Left renal cortex interstitium (tissue), 4 donors: Measurements from ENCODE around the gene SDF2. TPM values are rescaled to one million over a fixed set of nuclear protein-coding genes. Genes with fewer than 3 reads are reported as not detected.
"Not testable (repeated sequence)": the region's sequence is repeated elsewhere in the genome, so short reads cannot be mapped to it uniquely, and the experiment has no call there.

Experiments
- DNase-seq, 4 donors: peaks; one replicate each; pipeline ENCODE4 v3.0.0-alpha.2; 2013; ENCODE audit warnings: low read depth in 4 of 4, low spot score in 2 of 4, missing footprints in 1 of 4
- polyA plus RNA-seq, 4 donors: library from polyadenylated mRNA; unstranded; fragments of 120-200 nt; gene quantifications; one replicate each; pipeline ENCODE4 v1.2.1, GENCODE V29; 2013; ENCODE audit not compliant: insufficient read length in 4 of 4

SDF2 gene
- polyA plus RNA-seq, 4 donors: 72.7 to 88.1 (median 82.7) TPM

DNA sequence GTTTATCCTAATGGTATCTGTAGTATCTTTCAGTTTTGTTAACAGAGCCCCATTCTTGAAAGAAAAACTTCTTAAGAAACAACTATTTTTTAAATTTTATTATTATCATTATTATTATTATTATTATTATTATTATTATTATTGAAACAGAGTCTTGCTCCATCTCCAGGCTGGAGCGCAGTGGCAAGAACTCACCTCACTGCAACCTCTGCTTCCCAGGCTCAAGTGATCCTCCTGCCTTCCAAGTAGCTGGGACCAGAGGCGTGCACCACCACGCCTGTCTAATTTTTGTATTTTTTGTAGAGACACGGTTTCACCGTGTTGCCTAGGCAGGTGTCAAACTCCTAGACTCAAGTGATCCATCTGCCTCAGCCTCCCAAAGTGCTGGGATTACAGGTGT is 23.7 kb upstream of the SDF2 start:
- no peak for DNase-seq

DNA sequence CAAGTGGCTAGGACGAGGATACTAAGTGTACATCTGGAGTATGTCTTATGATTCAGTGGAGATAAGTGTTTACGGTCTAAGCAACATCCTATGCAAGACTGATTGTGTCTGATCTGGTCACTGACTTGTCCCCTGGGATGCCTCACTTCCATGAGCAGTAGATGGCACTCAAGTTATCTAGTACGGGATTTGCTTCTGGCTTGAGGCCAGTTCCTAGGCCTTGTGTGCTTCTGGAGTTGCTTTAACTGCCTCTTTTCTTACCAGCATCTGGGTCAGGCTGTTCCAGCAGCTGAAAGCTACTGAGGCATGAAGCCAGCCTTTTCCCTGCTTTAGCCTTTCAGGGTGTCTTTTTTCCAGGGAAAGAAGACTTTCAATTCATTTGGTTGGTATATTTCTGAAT is 23.3 kb upstream of the SDF2 start:
- DNase-seq: no peak

DNA sequence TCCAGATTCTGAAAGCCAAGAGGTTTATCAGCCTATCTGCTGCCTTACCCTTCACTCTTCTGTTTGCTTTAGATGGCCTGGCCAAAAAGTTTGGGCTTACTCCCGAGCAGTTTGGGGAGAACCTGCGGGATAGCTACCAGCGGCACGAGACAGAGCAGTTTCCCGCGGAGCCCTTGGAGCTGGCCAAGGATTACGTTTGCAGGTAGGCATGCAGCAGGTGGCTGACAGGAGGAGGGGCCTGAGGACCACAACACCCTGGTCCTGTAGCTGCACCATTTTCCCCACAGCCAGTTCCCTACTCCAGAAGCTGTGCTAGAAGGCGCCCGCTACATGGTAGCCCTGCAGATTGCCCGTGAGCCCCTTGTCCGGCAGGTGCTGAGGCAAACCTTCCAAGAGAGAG is 20.9 kb upstream of the SDF2 start:
- no peak for DNase-seq

DNA sequence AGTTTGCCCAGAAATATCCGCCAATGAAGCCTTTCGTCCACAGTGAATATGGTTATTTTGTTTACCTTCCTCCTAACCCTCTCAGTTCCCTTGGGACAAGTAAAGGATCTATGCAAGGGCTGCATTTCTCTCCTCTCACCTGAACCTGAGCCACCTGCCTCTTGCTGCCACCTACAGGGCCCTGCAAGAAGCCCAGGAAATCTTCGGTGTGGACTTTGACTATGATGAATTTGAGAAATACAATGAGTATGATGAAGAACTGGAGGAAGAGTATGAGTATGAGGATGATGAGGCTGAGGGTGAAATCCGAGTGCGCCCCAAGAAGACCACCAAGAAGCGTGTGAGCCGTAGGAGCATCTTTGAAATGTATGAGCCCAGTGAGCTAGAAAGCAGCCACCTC is 14.3 kb upstream of the SDF2 start:
- no peak for DNase-seq

DNA sequence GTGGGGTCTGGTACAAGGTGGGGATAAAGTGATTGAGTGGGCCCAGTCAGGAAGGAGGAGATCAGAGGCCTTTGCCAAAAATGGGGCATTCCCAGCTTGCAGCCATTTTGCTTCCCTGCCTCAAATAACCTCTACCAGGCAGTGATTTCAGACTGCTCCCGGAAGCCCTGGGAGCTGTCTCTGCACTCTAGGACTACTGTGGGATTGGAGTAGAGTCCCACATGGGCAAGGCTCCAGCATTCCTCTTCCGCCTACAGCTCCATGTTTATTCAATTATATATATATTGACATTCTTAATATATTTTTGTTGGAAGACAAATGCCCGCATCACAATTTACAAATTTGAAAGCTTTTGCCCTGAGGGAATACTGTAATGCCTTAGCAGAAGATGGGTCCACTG is 13.8 kb upstream of the SDF2 start:
- no peak for DNase-seq

DNA sequence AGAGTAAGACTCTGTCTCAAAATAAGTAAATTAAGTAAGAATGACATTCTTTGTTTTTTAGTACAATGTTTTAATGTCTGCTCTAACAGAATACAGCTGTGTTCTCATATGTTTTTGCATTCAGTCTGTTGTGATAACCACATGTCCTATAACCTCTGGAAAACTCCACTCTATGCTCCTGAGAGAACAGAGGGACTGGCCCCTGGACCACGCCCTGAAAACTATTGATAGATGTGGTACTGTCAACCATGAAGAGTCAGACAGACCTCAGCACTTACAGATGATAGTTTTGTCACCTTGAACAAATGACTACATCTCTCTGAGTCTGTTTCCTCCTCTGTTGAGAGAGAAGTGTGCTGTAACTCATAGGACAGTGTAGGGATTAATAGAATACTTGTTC is 8.2 kb upstream of the SDF2 start:
- no peak for DNase-seq

DNA sequence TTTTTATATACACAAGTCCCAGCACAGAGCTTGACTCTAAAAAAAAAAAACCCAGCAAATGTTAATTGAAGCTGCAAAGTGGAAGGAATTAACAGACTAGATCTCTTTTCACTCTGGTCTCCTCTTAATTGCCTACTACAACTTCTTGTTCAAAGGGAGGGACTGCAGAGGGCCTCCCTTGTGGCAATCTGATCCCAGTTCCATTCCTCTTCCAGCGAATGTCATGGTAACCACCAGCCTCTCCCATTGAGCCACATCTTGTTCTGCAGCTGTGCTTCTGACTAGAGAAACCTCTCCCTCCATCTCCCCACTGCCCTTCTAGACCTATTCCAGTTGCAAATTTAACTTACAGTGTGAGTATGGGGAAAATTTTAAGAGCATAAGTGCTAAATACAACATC is 6.2 kb upstream of the SDF2 start:
- no peak for DNase-seq

DNA sequence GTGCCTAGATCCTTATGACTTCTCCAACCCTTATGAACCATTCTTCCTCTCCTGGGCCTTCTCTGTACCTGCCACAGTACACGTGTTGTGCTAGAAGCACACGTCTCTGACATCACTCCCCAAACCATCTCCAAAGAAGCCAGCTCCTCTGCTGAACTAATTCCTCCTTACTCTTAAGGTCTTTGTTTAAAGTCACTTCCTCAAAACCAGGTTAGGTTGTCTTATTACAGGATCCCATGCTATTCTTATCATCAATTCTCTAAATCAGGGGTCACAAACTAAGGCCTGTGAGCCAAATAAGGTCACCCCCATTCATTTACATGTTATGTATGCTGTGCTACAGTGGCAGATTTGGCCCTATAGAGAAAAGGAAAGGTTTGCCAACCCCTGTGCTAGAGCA is 4.3 kb upstream of the SDF2 start:
- no peak for DNase-seq

DNA sequence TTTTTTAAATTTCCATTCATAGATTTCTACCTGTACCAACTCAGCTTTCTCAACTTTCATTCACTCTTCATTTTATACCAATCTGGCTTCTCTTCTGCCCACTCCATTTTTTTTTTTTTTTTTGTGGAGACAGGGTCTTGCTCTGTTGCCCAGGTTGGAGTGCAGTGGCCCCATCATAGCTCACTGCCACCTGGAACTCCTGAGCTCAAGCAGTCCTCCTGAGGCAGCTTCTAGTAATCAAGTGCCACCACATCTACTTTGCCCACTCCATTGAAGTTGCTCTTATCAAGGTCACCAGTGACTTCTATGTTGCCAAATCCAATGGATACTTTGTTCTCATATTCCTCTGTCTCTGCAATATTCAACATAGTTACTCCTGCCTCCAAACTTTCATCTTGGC is 2.0 kb upstream of the SDF2 start:
- no peak for DNase-seq

DNA sequence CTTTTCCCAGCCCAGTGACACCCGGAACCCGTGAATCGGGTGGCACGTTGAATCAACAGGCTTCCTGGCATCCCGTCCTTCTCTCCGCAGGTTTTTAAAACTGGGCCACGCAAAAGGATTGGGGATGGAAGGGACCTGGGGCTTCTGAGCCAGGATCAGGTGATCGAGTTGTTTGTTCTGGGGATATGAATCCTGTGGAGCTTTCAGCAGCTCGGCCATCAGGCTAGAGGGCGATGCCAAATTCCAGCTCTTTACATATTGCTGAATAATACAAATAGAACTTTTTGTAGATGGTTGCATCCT is 772 bp upstream of the SDF2 start:
- no peak for DNase-seq

DNA sequence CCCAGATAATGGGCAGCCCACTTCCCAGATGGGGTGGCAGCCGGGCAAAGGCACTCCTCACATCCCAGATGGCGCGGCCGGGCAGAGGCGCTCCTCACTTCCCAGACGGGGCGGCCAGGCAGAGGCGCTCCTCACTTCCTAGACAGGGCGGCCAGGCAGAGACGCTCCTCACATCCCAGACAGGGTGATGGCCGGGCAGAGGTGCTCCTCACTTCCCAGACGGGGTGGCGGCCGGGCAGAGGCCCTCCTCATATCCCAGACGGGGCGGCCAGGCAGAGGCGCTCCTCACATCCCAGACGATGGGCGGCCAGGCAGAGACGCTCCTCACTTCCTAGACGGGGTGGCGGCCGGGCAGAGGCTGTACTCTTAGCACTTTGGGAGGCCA is 2.2 kb downstream of the SDF2 start:
- not testable (repeated sequence) for DNase-seq

DNA sequence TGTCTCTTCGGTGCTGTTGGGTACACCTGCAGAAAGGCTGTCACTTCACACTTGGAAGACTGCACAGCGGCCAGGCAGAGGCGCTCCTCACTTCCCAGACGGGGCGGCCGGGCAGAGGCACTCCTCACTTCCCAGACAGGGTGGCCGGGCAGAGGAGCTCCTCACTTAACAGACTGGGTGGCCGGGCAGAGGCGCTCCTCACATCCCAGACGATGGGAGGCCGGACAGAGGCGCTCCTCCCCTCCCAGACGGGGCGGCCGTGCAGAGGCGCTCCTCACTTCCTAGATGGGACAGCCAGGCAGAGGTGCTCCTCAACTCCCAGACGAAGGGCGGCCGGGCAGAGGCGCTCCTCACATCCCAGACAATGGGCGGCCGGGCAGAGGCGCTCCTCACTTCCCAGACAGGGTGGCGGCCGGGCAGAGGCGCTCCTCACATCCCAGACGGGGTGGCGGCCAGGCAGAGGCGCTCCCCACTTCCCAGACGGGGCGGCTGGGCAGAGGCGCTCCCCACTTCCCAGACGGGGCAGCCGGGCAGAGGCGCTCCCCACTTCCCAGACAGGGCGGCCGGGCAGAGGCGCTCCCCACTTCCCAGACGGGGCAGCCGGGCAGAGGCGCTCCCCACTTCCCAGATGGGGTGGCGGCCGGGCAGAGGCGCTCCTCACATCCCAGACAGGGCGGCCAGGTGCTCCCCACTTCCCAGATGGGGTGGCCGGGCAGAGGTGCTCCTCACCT is 2.8 kb downstream of the SDF2 start:
- not testable (repeated sequence) for DNase-seq

DNA sequence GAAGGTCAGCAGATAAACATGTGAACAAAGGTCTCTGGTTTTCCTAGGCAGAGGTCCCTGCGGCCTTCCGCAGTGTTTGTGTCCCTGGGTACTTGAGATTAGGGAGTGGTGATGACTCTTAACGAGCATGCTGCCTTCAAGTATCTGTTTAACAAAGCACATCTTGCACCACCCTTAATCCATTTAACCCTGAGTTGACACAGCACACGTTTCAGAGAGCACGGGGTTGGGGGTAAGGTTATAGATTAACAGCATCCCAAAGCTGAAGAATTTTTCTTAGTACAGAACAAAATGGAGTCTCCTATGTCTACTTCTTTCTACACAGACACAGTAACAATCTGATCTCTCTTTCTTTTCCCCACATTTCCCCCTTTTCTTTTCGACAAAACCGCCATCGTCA is 3.4 kb downstream of the SDF2 start:
- DNase-seq: not testable (repeated sequence)

DNA sequence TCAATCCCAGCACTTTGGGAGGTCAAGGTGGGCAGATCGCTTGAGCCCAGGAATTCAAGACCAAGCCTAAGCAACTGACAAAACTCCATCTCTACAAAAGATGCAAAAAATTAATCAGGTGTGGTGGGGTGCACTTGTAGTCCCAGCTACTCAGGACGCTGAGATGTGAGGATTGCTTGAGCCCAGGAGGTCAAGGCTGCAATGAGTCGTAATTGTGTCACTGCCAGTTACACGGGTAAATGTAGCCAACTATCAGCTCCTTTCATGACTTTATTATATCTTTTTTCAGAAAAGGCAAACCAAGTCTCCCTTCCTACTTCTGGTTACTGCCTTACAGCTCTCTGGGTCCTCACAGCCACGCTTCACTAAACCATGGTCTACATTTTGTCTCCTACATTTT is 4.0 kb downstream of the SDF2 start:
- no peak for DNase-seq

DNA sequence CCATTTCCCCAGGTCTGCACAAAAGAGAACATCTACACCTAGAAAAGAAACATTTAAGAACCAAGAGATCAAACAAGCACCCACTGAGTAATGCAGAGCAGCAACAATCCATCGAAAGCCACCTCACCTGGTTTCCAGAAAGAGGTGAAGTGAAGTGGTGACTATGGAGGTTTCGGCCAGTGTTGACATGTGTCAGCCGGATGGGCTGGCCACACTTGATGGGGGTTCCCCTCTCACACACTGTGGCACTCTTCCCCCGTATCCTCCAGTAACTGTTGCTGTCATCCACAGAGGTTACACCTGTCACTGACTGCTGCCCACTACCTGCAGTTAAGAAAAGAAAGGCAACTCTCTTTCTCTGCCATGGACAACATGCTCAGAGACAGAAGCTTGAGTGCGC is 6.5 kb downstream of the SDF2 start:
- no peak for DNase-seq

DNA sequence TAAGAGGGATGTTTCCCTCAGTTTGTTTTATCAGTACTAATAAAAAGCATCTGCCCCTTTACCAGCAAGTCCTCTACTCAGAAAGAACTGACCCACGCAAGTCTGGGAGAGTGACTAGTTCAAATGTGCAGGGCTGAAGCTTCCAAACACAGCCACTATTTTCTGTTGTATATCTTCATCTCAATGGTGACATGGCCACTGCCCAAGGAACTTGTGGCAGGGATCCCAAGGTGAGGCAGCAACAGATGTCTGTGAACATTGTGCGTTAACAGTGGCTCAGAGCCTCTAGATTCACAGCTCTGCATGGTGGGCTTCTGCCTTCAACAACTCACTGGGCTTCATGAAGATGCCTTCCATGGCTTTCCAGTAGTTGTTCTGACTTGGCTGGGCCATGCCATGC is 13.0 kb downstream of the SDF2 start:
- no peak for DNase-seq

DNA sequence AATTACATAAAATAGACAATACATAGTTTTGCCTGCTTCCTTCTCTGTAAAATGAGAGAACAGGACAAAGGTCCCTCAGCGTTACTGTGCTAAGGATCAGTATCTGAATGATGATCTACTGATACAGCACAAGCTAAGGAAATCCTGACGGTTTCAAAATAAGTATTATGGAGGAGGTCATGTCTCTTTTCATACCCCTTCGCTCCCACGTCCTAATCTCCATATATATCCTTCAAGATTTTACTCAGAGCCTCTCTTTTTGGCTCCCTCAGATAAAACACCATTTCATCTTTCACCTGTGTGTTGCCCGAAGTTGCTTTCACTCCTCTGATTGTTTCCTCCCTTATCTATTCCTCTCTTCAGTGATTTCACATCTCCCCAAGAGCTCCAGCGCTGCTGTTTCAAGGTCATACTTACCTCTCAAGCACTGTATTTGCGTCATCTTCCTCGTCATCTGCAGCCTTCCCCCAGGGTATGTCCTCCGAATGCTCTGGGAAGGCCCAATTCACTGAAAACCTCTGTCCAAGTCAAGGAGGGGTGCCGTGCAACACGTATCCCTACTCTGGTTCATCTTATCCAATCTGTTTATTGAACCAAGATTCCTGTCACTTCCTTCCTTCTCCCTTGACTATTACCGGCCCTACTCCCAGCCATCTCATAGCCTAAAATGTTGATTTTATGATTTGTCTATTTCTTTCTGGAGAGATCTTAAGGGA is 15.5 kb downstream of the SDF2 start:
- DNase-seq: no peak

DNA sequence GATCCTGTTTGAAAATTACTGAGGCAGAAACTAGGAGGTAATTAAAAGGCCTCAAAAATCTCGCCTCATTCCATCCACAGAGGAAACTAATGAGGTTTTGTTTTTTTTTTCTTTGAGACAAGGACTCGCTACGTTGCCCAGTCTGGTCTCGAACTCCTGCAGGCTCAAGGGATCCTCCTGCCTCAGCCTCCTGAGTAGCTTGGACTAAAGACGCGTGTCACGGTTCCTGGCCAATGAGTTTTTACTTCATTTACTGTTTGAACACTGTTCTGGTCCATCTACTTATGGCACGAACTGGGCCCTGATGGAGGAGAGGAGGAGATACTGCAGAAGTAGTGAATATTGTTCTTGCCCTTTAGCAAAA is 16.1 kb downstream of the SDF2 start:
- no peak for DNase-seq

DNA sequence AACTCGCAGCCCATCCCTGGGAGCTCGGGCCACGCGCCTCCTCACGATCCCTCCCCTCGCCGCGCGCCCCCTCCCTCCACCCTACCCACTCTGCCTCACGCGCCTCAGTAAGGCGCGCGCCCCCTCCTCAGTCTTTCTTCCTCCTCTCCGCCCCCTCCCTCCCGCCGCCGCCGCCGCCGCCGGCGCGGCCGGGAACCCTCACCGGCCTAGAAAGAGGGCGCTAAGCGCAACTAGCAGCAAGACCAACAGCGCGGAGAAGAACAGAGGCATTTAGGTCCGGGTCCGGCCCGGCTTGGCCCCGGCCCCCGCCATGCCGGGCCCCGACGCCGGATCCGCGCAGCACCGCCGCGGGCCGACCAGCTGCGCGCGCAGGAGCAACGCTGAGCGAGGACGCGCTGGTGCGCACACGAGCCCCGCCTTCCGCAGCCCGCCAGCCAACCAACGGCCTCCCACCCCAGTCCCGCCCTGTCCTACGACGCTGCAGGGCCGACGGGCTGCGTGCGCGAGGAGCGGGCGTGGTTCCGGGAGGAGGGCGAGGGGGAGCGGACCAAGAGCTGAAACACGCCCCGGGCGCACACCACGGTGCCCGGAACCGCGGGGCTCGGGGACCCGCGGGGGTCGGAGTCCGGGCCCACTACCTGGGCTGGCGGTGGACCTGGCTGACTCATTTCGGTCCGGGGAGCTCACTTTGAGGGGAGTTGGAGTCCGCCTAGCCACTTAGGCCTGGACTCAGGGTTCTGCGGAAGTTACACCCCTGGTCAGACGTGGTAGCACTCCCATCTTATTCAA is 16.7 kb downstream of the SDF2 start, which contains the start of gene BLTP2:
TSS of gene BLTP2 (minus strand) at position 372 of the 789 bp plus-strand sequence. CDS start at position 270, 102 bp downstream.
- peak in 3 of 4 donors; percentile 79 to 92 (median 90) for DNase-seq

DNA sequence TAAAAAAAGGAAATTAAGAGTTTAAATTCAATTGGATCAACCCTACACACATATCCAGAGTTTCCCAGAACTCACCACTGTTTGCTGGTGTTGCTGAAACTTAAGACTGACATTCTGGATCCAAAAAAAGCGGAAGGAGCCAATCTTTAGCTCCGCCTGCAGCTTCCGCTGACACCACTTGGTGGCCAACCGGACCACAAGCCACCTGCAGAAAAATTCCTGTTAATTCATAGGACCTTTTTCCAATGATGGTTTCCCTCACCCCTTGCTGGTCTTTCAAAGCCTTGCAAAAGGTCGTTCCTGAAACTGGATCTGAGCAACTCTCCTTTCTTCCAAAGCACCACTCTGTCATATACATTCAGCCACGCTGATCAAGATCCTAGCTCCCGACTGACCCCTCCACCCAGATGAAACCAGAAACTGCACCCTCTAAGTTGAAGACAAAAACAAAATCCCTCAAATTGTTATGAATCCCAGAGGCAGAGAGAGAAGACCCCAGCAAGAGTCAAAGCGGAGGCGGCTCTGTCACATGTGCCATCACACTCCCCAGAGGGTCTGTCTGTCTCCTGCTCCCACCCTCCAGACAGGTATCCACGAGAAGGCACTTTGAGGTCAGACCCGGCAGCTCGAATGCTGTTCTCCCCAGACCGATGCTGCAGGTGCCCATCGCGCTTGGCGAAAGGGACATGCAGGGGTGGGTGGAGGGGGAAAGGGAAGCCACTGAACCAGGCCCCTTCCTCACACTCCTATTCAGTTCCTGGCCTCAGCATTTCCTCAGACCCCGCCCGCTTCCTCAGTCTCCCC is 17.5 kb downstream of the SDF2 start:
- DNase-seq: no peak

DNA sequence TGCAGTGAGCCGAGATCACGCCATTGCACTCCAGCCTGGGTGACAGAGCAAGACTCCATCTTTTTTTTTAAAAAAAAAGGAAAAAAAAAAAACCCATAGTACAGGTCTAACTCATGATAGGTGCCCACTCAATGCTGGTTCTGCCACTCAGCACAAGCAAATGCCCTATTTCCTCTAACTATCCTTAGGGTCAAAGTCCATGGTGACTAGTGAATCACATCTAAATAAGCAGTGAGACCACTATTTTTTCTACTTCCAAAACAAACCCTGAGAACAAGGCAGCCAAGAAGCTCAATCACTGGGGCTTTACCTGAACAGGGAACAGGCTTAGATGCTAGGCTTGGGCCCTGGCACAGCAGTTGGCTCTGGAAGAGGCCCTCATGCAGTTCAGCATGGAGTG is 20.1 kb downstream of the SDF2 start:
- no peak for DNase-seq
